Measurements from ENCODE around the gene STON2.

STON2 gene

DNA sequence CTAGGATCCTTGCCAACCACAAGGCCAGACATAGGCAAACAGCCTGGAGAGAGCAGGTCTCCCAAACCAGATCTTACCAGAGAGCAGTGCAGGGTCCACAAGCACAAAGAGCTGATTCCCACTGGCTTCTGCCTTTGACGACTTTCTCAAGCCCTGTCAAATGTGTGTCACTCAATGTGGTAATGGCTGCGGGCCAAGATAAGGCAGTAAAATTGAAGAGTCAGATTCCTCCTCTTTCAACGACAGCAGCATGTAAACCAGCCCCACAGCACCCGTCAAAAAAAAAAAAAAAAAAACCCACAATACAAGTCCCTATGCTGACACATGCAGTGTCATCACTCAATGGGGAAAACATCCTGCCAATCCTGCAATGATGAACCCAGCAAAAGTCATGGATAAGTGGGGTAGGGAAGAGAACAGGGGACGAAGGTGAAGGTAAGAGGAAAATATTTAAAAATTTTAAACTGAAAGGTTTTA lies at the start of gene STON2:
STON2 (minus strand) TSS at position 123 of the 477 bp plus-strand sequence. CDS start 1,942 bp downstream, outside the sequence.
- H3K4me2 ChIP-seq (ENCODE audit: low read depth, low read length, poor library complexity, severe bottlenecking), result no peak within 1 kb of the TSS
- no peaks in the 10 kb centered on the region for H3K9me3 ChIP-seq (ENCODE audit: insufficient read depth, low read length)
- H3K27ac ChIP-seq (ENCODE audit: low read depth, low read length), result no peak within 1 kb of the TSS
- H3K4me3 ChIP-seq (ENCODE audit: insufficient read depth, low read length, poor library complexity, severe bottlenecking), result no peak within 1 kb of the TSS
- H2AFZ ChIP-seq (ENCODE audit: low read depth, low read length, severe bottlenecking), result no peak within 1 kb of the TSS
- H3K27me3 ChIP-seq (ENCODE audit: low read length), result no peaks in the 10 kb centered on the region
- H3K79me2 ChIP-seq (ENCODE audit: insufficient read depth, low read length), result no peaks in the 10 kb centered on the region
- no peaks in the 10 kb centered on the region for H4K20me1 ChIP-seq (ENCODE audit: low read depth, low read length)
- H3K36me3 ChIP-seq (ENCODE audit: low read length), result no peaks in the 10 kb centered on the region
- no peak within 1 kb of the TSS for H3K9ac ChIP-seq (ENCODE audit: low read length)
- no peaks in the 10 kb centered on the region for H3F3A ChIP-seq (ENCODE audit: insufficient read depth)
- TF ChIP-seq, protein P1, sequence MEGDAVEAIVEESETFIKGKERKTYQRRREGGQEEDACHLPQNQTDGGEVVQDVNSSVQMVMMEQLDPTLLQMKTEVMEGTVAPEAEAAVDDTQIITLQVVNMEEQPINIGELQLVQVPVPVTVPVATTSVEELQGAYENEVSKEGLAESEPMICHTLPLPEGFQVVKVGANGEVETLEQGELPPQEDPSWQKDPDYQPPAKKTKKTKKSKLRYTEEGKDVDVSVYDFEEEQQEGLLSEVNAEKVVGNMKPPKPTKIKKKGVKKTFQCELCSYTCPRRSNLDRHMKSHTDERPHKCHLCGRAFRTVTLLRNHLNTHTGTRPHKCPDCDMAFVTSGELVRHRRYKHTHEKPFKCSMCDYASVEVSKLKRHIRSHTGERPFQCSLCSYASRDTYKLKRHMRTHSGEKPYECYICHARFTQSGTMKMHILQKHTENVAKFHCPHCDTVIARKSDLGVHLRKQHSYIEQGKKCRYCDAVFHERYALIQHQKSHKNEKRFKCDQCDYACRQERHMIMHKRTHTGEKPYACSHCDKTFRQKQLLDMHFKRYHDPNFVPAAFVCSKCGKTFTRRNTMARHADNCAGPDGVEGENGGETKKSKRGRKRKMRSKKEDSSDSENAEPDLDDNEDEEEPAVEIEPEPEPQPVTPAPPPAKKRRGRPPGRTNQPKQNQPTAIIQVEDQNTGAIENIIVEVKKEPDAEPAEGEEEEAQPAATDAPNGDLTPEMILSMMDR (IDR thresholded peaks at IDR 0.05; ENCODE audit: insufficient read depth, low read length, poor library complexity, severe bottlenecking), result no peak
- no peak for TF ChIP-seq EZH2phosphoT487 (conservative IDR thresholded peaks at IDR 0.05; ENCODE audit: low read length)
- H3K9me2 ChIP-seq (replicated peaks; ENCODE audit: insufficient read depth, low read length), result no peaks in the 10 kb centered on the region

DNA sequence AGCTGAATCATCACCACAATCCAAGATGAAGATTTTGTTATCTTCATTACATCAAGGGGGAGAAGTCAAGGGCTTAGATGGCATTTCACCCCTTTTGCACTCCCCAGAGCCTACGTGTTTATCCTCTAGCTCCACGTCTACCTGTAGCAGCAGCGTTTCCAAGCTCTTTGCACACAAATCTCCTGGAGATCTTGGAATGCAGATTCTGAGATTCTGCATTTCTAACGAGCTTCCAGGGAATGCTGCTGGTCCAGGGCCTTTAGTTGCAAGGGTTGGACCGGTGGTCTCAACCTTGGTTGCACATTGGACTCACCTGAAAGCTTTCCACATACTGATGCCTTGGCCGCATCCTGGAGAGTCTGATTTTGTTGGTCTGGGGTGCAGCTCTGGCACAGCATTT lies 49.5 kb upstream of the STON2 start:
- H3K27me3 ChIP-seq (ENCODE audit: low read length), result no peaks in the 10 kb centered on the region
- no peak overlapping the region for H3K27ac ChIP-seq (ENCODE audit: low read depth, low read length)
- H3K9me3 ChIP-seq (ENCODE audit: insufficient read depth, low read length), result no peaks in the 10 kb centered on the region
- no peaks in the 10 kb centered on the region for H3F3A ChIP-seq (ENCODE audit: insufficient read depth)
- no peaks in the 10 kb centered on the region for H4K20me1 ChIP-seq (ENCODE audit: low read depth, low read length)
- H3K4me3 ChIP-seq (ENCODE audit: insufficient read depth, low read length, poor library complexity, severe bottlenecking), result no peak overlapping the region
- H3K9ac ChIP-seq (ENCODE audit: low read length), result no peak overlapping the region
- no peaks in the 10 kb centered on the region for H3K9me2 ChIP-seq (replicated peaks; ENCODE audit: insufficient read depth, low read length)
- no peaks in the 10 kb centered on the region for H3K79me2 ChIP-seq (ENCODE audit: insufficient read depth, low read length)
- H3K4me2 ChIP-seq (ENCODE audit: low read depth, low read length, poor library complexity, severe bottlenecking), result no peak overlapping the region
- H2AFZ ChIP-seq (ENCODE audit: low read depth, low read length, severe bottlenecking), result no peak overlapping the region
- TF ChIP-seq, protein P1 (IDR thresholded peaks at IDR 0.05; ENCODE audit: insufficient read depth, low read length, poor library complexity, severe bottlenecking), result no peak
- no peak for TF ChIP-seq EZH2phosphoT487 (conservative IDR thresholded peaks at IDR 0.05; ENCODE audit: low read length)
- H3K36me3 ChIP-seq (ENCODE audit: low read length), result no peaks in the 10 kb centered on the region

DNA sequence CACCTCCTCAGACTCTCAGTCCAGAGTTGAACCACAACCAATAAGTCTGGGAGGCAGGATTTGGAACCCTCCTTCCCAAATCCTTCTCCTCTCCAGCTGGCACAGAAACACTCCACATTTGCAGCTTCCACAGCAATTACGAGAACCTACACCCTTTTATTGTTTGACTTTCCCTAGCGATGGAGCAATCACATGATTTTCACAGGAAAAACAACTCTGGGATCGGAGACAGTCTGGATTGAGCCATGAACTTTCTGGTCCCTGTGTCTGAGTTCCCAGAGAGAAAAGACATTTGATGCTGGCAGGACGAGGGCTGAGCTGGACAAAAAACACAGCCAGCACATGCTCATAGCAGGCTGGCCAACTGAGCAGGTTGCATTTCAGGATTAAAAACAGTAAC lies 49.0 kb upstream of the STON2 start:
- Histone ChIP-seq H3K27ac (ENCODE audit: low read depth, low read length) (no peak overlapping the region), H3K79me2 (ENCODE audit: insufficient read depth, low read length) (no peaks in the 10 kb centered on the region), H3K9me2 (replicated peaks; ENCODE audit: insufficient read depth, low read length) (no peaks in the 10 kb centered on the region), H4K20me1 (ENCODE audit: low read depth, low read length) (no peaks in the 10 kb centered on the region), H3K36me3 (ENCODE audit: low read length) (no peaks in the 10 kb centered on the region), H3K9me3 (ENCODE audit: insufficient read depth, low read length) (no peaks in the 10 kb centered on the region), H3K9ac (ENCODE audit: low read length) (no peak overlapping the region), H3K4me2 (ENCODE audit: low read depth, low read length, poor library complexity, severe bottlenecking) (no peak overlapping the region), H3K4me3 (ENCODE audit: insufficient read depth, low read length, poor library complexity, severe bottlenecking) (no peak overlapping the region), H2AFZ (ENCODE audit: low read depth, low read length, severe bottlenecking) (no peak overlapping the region), H3K27me3 (ENCODE audit: low read length) (no peaks in the 10 kb centered on the region), H3F3A (ENCODE audit: insufficient read depth) (no peaks in the 10 kb centered on the region)
- TF ChIP-seq EZH2phosphoT487 (conservative IDR thresholded peaks at IDR 0.05; ENCODE audit: low read length), result no peak
- TF ChIP-seq, protein P1 (IDR thresholded peaks at IDR 0.05; ENCODE audit: insufficient read depth, low read length, poor library complexity, severe bottlenecking), result no peak
